GM23338 (cell line): ENCODE results near the gene NEU4.

ENCODE experiments used
- CREB1 ChIP-seq: fragments of 250-450 bp; sonication (Bioruptor Pico); IDR thresholded peaks from 2 replicates; pipeline ENCODE4 v1.5.0; 2020; ENCODE audit warnings: low read depth, mild to moderate bottlenecking, moderate library complexity
- EZH2 ChIP-seq: fragments of 200-600 bp; sonication (generic); IDR thresholded peaks from one replicate; pipeline ENCODE4 v1.8.0; 2017; ENCODE audit warnings: antibody characterized with exemption, mild to moderate bottlenecking, low read depth; ENCODE audit not compliant: unreplicated experiment
- EZH2phosphoT487 ChIP-seq: fragments of 200-600 bp; sonication (generic); IDR thresholded peaks from one replicate; pipeline ENCODE4 v1.8.1; 2018; ENCODE audit warnings: antibody characterized with exemption; ENCODE audit not compliant: unreplicated experiment
- JUNB ChIP-seq: IDR thresholded peaks from one replicate; pipeline ENCODE4 v1.6.1; 2016; ENCODE audit warnings: antibody characterized with exemption; ENCODE audit not compliant: unreplicated experiment
- POLR2AphosphoS5 ChIP-seq: IDR thresholded peaks from 2 replicates; pipeline ENCODE4 v1.6.1; 2016; ENCODE audit warnings: antibody characterized with exemption, low read depth
- STAT1 ChIP-seq: IDR thresholded peaks from one replicate; pipeline ENCODE4 v1.6.1; 2016; ENCODE audit warnings: antibody characterized with exemption; ENCODE audit not compliant: unreplicated experiment
- ZNF331 ChIP-seq: fragments of 250-450 bp; sonication (Bioruptor Pico); IDR thresholded peaks from 2 replicates; pipeline ENCODE4 v1.5.0; 2020; ENCODE audit warnings: low read depth, mild to moderate bottlenecking, moderate library complexity
- TF ChIP-seq, protein P1 (sequence below), 2 experiments: fragments of 200-600 bp in 1 of 2; sonication (generic) in 1 of 2; conservative IDR thresholded peaks; 2 replicates each; pipeline versions ENCODE4 v1.5.1 to v1.6.1; 2016 to 2017; ENCODE audit warnings: antibody characterized with exemption in 2 of 2, low read depth in 2 of 2, mild to moderate bottlenecking in 2 of 2, moderate library complexity in 1 of 2
- TF ChIP-seq, protein P2 (sequence below): IDR thresholded peaks from one replicate; pipeline ENCODE4 v1.6.1; 2018; ENCODE audit warnings: antibody characterized with exemption; ENCODE audit not compliant: unreplicated experiment
- TF ChIP-seq, protein P3 (sequence below): IDR thresholded peaks from 2 replicates; pipeline ENCODE4 v1.6.1; 2016; ENCODE audit warnings: antibody characterized with exemption

DNA sequence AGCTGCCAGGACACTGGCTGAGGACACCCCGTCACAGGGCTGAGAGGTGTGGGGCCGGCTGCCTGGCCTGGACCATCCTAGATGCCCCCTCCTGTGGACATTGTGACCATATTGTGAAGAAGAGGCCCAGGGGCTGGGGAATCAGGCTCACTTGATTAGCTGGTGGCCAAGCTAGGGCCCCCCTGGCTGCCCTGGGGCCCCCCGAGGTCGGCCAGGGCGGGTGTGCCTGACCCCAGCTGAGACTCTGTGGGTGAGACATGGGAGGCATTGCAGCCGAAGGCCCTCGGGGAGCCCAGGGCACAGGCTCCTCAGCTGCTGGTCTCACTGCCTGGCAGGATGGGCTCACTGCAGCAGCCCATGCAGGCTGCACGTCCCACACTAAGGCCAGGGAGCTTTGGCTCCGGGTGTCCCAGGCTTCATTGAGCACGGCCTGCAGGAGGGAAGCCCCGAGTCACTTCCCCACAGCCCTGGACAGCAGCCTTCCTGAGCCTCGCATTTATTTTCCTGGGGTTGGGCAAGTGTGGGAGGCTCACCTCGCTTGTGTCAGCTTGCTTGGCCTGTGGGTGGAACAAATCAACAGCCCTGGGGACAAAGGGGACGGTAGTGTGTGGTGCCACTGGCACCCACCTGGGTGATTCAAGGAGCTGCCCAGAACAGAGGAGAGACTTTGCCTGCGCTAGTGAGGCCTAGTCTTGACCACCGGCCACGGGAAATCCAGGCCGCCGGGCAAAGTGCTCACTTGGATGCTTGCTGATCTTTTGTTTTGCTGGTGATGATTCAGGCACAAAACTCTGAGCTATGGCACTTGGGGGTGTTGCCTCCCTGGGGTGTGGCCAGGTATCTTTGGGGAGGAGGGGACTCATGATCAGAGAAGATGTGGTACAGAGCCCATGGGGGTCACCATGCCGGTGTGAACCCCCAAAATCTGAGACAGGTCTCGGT is 31.0 kb upstream of the NEU4 start:
- TF ChIP-seq, protein P1, sequence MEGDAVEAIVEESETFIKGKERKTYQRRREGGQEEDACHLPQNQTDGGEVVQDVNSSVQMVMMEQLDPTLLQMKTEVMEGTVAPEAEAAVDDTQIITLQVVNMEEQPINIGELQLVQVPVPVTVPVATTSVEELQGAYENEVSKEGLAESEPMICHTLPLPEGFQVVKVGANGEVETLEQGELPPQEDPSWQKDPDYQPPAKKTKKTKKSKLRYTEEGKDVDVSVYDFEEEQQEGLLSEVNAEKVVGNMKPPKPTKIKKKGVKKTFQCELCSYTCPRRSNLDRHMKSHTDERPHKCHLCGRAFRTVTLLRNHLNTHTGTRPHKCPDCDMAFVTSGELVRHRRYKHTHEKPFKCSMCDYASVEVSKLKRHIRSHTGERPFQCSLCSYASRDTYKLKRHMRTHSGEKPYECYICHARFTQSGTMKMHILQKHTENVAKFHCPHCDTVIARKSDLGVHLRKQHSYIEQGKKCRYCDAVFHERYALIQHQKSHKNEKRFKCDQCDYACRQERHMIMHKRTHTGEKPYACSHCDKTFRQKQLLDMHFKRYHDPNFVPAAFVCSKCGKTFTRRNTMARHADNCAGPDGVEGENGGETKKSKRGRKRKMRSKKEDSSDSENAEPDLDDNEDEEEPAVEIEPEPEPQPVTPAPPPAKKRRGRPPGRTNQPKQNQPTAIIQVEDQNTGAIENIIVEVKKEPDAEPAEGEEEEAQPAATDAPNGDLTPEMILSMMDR (conservative IDR thresholded peaks at IDR 0.05; ENCODE audit: low read depth in 2 of 2), result no peak
- TF ChIP-seq POLR2AphosphoS5, result no peak
- no peak for TF ChIP-seq EZH2phosphoT487
- TF ChIP-seq, protein P2, sequence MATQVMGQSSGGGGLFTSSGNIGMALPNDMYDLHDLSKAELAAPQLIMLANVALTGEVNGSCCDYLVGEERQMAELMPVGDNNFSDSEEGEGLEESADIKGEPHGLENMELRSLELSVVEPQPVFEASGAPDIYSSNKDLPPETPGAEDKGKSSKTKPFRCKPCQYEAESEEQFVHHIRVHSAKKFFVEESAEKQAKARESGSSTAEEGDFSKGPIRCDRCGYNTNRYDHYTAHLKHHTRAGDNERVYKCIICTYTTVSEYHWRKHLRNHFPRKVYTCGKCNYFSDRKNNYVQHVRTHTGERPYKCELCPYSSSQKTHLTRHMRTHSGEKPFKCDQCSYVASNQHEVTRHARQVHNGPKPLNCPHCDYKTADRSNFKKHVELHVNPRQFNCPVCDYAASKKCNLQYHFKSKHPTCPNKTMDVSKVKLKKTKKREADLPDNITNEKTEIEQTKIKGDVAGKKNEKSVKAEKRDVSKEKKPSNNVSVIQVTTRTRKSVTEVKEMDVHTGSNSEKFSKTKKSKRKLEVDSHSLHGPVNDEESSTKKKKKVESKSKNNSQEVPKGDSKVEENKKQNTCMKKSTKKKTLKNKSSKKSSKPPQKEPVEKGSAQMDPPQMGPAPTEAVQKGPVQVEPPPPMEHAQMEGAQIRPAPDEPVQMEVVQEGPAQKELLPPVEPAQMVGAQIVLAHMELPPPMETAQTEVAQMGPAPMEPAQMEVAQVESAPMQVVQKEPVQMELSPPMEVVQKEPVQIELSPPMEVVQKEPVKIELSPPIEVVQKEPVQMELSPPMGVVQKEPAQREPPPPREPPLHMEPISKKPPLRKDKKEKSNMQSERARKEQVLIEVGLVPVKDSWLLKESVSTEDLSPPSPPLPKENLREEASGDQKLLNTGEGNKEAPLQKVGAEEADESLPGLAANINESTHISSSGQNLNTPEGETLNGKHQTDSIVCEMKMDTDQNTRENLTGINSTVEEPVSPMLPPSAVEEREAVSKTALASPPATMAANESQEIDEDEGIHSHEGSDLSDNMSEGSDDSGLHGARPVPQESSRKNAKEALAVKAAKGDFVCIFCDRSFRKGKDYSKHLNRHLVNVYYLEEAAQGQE, result no peak
- no peak for TF ChIP-seq CREB1 (CRISPR knock-in tag)
- TF ChIP-seq ZNF331 (CRISPR knock-in tag), result no peak
- no peak for TF ChIP-seq EZH2
- TF ChIP-seq JUNB, result no peak
- TF ChIP-seq, protein P3, sequence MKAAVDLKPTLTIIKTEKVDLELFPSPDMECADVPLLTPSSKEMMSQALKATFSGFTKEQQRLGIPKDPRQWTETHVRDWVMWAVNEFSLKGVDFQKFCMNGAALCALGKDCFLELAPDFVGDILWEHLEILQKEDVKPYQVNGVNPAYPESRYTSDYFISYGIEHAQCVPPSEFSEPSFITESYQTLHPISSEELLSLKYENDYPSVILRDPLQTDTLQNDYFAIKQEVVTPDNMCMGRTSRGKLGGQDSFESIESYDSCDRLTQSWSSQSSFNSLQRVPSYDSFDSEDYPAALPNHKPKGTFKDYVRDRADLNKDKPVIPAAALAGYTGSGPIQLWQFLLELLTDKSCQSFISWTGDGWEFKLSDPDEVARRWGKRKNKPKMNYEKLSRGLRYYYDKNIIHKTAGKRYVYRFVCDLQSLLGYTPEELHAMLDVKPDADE, result no peak
- TF ChIP-seq STAT1, result no peak
